AG04450 (cell line): Measurements from ENCODE around the gene CNBD2. TPM values are rescaled to one million over a fixed set of nuclear protein-coding genes. Genes with fewer than 3 reads are reported as not detected.
A peak's percentile ranks its signal among the peaks of the same experiment; 100 is the strongest.
"Not testable (repeated sequence)": the region's sequence is repeated elsewhere in the genome, so short reads cannot be mapped to it uniquely, and the experiment has no call there.

Experiments used
- CTCF ChIA-PET: fragments of 300-600, 350-600 bp; formaldehyde crosslinking; extraction: SDS; loops from one replicate; lab custom pipeline; 2022; ENCODE audit warnings: antibody characterized with exemption, inconsistent platforms; lab: Charles Lee
- POLR2A ChIA-PET: fragments of 350-600 bp; formaldehyde crosslinking; extraction: SDS; loops from one replicate; lab custom pipeline; 2021; ENCODE audit warnings: antibody characterized with exemption, inconsistent platforms; lab: Yijun Ruan, JAX
- DNase-seq: peaks from one replicate; pipeline ENCODE4 v3.0.0-alpha.2; 2011; ENCODE audit warnings: low read depth, low spot score
- H3K27ac ChIP-seq: one replicate; pipeline ENCODE4 v1.5.1; 2012; ENCODE audit warnings: low read depth, low read length, control low read depth
- H3K27me3 ChIP-seq: one replicate; pipeline ENCODE4 v1.6.0; 2012; ENCODE audit warnings: low read length; ENCODE audit not compliant: control insufficient read depth, insufficient read depth
- H3K4me3 ChIP-seq: 2 replicates; pipeline ENCODE4 v1.5.1; 2011; ENCODE audit warnings: mild to moderate bottlenecking, low read depth, low read length, control low read depth
- H3K9me3 ChIP-seq: 2 replicates; pipeline ENCODE4 v1.5.1; 2012; ENCODE audit warnings: low read length; ENCODE audit not compliant: control insufficient read depth, insufficient read depth
- polyA plus RNA-seq: library from polyadenylated mRNA; depleted of rRNA; stranded (reverse); fragments of >200 nt; gene quantifications from 2 replicates; pipeline ENCODE4 v1.2.3, GENCODE V29; 2011
- TF ChIP-seq, protein P1 (sequence below): IDR thresholded peaks from 2 replicates; pipeline ENCODE4 v1.5.1; 2011; ENCODE audit warnings: low read depth, low read length, control low read depth, inconsistent platforms

The CNBD2 gene
- polyA plus RNA-seq, 1 experiment: 1.8 TPM

DNA sequence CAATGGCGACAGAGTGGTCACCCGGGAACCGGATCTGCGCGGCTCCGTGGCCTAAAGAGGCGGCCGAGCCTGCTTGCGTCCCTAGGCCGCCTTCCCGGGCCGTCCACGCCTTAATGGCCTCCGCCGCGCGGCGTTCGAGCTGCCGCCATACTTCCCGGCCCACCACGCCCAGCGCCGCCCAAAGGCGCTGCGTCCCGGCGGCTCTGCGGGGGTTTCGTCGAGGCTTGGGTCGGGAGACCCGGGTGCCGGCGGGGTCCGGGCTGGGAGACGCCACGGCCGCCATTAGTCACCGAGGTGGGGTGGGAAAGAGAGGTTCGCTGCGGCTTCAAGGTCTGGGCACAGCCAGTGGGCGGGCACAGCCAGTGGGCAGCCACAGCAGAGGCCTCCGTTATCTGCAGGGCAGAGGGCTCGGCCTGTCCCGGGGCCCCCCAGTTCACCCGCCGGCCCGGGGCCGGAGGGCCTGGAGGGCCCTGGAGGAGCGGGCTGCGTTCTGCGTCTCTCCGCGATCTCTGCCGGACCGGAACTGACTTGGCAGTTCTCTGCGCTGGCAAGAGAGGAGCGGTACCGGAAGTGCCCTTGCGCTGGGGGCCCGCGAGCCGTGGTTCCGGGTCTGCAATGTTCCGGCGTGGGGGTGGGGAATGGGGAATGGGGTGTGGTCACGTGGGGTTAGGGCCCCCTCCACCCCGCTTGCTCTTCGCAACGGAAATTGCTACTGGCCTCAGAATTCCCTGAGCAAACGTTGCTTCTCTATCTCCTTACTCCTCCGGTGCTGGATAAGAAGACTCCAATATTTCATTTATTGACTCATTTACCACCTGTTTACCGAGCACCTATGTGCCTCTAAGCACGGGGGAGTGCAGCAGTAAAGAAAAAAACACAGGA, 82.3 kb downstream of the CNBD2 start:
- DNase-seq: peak; percentile 59
- TF ChIP-seq, protein P1, sequence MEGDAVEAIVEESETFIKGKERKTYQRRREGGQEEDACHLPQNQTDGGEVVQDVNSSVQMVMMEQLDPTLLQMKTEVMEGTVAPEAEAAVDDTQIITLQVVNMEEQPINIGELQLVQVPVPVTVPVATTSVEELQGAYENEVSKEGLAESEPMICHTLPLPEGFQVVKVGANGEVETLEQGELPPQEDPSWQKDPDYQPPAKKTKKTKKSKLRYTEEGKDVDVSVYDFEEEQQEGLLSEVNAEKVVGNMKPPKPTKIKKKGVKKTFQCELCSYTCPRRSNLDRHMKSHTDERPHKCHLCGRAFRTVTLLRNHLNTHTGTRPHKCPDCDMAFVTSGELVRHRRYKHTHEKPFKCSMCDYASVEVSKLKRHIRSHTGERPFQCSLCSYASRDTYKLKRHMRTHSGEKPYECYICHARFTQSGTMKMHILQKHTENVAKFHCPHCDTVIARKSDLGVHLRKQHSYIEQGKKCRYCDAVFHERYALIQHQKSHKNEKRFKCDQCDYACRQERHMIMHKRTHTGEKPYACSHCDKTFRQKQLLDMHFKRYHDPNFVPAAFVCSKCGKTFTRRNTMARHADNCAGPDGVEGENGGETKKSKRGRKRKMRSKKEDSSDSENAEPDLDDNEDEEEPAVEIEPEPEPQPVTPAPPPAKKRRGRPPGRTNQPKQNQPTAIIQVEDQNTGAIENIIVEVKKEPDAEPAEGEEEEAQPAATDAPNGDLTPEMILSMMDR: no peak
- Histone ChIP-seq H3K27ac (peak overlapping the region; percentile 94), H3K27me3 (no peaks in the 10 kb centered on the region), H3K9me3 (peaks cover 4% of the 10 kb centered on the region; the same call in 1 of the 2 replicates), H3K4me3 (peak overlapping the region; percentile 78)
- ChIA-PET POLR2A (no interaction called here), CTCF (interaction anchor here (1.4 kb wide), 2 partner anchors 55 to 88 kb away, joined by 4 to 5 read pairs; no protein-coding TSS in a partner anchor)

GRCh38 chr20:36051318-36052116, 83.1 kb downstream of the CNBD2 start:
- no peak for DNase-seq
- POLR2A ChIA-PET: no interaction called here
- CTCF ChIA-PET: interaction anchor here (1.0 to 1.4 kb wide), 3 partner anchors 56 to 87 kb away, joined by 3 to 5 read pairs (median 4); no protein-coding TSS in a partner anchor
- H3K4me3 ChIP-seq: peak overlapping the region; percentile 78
- TF ChIP-seq, protein P1: no peak
- peak overlapping the region; percentile 21 for H3K27ac ChIP-seq
- H3K27me3 ChIP-seq: no peaks in the 10 kb centered on the region
- H3K9me3 ChIP-seq: peaks cover 4% of the 10 kb centered on the region; the same call in 1 of the 2 replicates

GRCh38 chr20:36052117-36052513, 83.7 kb downstream of the CNBD2 start:
- no peak for DNase-seq
- CTCF ChIA-PET: interaction anchor here (1.0 to 1.4 kb wide), 3 partner anchors 57 to 86 kb away, joined by 3 to 5 read pairs (median 4); no protein-coding TSS in a partner anchor
- H3K9me3 ChIP-seq: peaks cover 4% of the 10 kb centered on the region; the same call in 1 of the 2 replicates
- H3K27me3 ChIP-seq: no peaks in the 10 kb centered on the region
- TF ChIP-seq, protein P1: no peak
- H3K27ac ChIP-seq: no peak overlapping the region
- POLR2A ChIA-PET: no interaction called here
- no peak overlapping the region for H3K4me3 ChIP-seq

GRCh38 chr20:36053863-36054518, 85.6 kb downstream of the CNBD2 start:
- H3K27ac ChIP-seq: peak overlapping the region; percentile 31
- CTCF ChIA-PET: interaction anchor here (2.6 kb wide), 1 partner anchor 99 kb away, joined by 9 read pairs; the partner anchor contains the start of gene SCAND1
- not testable (repeated sequence) for H3K4me3 ChIP-seq, H3K9me3 ChIP-seq, DNase-seq, H3K27me3 ChIP-seq
- POLR2A ChIA-PET: interaction anchor here (1.2 kb wide), 1 partner anchor 11 kb away, joined by 3 read pairs; no protein-coding TSS in a partner anchor

DNA sequence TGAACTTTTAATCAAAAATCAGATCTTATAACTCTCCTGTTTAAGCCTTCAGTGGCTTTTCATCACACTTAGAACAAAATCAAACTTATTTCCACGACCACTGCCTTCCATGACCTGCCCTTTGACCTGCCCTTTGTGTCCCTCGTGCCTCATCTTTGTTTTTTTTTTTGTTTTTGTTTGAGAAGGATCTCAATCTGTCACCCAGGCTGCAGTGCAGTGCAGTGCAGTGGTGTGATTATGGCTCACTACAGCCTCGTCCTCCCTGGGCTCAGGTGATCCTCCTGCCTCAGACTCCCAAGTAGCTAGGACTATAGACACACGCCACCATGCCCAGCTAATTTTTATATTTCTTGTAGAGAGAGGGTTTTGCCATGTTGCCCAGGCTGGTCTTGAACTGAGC, 86.8 kb downstream of the CNBD2 start:
- TF ChIP-seq, protein P1: no peak
- no peak for DNase-seq
- no peak overlapping the region for H3K4me3 ChIP-seq
- no peaks in the 10 kb centered on the region for H3K27me3 ChIP-seq
- ChIA-PET CTCF (interaction anchor here (2.6 kb wide), 1 partner anchor 101 kb away, joined by 9 read pairs; the partner anchor contains the start of gene SCAND1), POLR2A (interaction anchor here (1.2 kb wide), 1 partner anchor 10 kb away, joined by 3 read pairs; no protein-coding TSS in a partner anchor)
- H3K27ac ChIP-seq: no peak overlapping the region
- H3K9me3 ChIP-seq: peaks cover 4% of the 10 kb centered on the region; the same call in 1 of the 2 replicates
